ENCODE data around the gene EML1. TPM values are rescaled to one million over a fixed set of nuclear protein-coding genes. Genes with fewer than 3 reads are reported as not detected.

The EML1 gene
- total RNA-seq, 2 donors from 2014 or later, result 23.6 to 34.6 TPM

DNA sequence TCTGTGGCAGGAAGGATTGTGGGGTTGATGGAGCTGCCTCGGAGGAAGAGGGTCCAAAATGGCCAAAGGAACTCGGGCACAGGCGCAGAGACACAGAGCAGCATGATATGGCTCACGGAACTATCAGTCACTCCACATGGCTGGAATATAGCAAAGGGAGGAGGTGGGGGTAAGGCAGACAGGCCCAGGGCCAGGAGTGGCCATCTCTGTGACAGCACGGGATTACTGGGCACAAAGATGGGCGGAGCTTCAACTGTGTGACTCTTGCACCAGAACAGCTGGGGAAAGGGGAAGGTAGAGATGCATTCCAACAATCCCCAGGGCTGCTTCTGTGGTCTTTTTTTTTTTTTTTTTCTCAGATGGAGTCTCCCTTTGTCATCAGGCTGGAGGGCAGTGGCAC is 24.8 kb upstream of the EML1 start:
- DNase-seq (no peak), ATAC-seq (no peak)
- 86 to 87% methylated on average over 6 of the region's 6 CpGs for WGBS, 2 donors
- intact Hi-C loops (cut with DNase I), result no loop called here
- no peaks in the 10 kb centered on the region for H3K27me3 ChIP-seq
- peaks cover 21% of the 10 kb centered on the region for H3K4me1 ChIP-seq
- H3K9me3 ChIP-seq, result no peaks in the 10 kb centered on the region
- no peaks in the 10 kb centered on the region for H3K36me3 ChIP-seq (replicated peaks in 1 of 2; ENCODE audit: insufficient read depth in 1 of 2, low read depth in 2 of 2)
- H3K27ac ChIP-seq, result no peak overlapping the region
- no peak overlapping the region for H3K4me3 ChIP-seq
- no peak for TF ChIP-seq POLR2A (IDR thresholded peaks at IDR 0.05)
- TF ChIP-seq, protein P1, sequence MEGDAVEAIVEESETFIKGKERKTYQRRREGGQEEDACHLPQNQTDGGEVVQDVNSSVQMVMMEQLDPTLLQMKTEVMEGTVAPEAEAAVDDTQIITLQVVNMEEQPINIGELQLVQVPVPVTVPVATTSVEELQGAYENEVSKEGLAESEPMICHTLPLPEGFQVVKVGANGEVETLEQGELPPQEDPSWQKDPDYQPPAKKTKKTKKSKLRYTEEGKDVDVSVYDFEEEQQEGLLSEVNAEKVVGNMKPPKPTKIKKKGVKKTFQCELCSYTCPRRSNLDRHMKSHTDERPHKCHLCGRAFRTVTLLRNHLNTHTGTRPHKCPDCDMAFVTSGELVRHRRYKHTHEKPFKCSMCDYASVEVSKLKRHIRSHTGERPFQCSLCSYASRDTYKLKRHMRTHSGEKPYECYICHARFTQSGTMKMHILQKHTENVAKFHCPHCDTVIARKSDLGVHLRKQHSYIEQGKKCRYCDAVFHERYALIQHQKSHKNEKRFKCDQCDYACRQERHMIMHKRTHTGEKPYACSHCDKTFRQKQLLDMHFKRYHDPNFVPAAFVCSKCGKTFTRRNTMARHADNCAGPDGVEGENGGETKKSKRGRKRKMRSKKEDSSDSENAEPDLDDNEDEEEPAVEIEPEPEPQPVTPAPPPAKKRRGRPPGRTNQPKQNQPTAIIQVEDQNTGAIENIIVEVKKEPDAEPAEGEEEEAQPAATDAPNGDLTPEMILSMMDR (IDR thresholded peaks at IDR 0.05), result no peak

DNA sequence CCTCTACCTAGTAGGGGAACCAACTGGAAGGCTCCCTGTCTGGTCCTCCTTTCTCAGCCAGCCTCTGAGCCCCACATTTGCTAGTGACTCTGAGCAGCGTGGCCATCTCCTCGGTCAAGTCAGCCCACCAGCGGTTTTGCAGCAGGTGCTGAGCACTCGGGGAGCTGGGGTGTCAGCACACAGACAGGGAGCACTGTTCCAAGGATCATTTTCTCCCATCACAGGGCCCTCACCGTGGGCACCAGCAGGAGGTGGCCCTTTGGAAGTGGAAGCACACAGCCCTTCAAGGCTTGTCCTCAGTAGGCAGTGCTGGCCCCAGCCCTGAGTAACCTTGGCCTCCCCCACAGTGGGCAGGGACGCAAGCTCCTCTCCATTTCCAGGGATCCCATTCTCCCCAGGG is 24.1 kb upstream of the EML1 start:
- no peak overlapping the region for H3K4me3 ChIP-seq
- intact Hi-C loops (cut with DNase I), result no loop called here
- no peak for DNase-seq
- no peaks in the 10 kb centered on the region for H3K27me3 ChIP-seq
- H3K9me3 ChIP-seq, result no peaks in the 10 kb centered on the region
- no peak for ATAC-seq
- WGBS, 2 donors, result 92 to 100% methylated on average over 1 to 6 of the region's 6 CpGs
- no peaks in the 10 kb centered on the region for H3K36me3 ChIP-seq (replicated peaks in 1 of 2; ENCODE audit: insufficient read depth in 1 of 2, low read depth in 2 of 2)
- H3K4me1 ChIP-seq, result peaks cover 19% of the 10 kb centered on the region
- no peak overlapping the region for H3K27ac ChIP-seq
- TF ChIP-seq, protein P1 (IDR thresholded peaks at IDR 0.05), result no peak
- TF ChIP-seq POLR2A (IDR thresholded peaks at IDR 0.05), result no peak

DNA sequence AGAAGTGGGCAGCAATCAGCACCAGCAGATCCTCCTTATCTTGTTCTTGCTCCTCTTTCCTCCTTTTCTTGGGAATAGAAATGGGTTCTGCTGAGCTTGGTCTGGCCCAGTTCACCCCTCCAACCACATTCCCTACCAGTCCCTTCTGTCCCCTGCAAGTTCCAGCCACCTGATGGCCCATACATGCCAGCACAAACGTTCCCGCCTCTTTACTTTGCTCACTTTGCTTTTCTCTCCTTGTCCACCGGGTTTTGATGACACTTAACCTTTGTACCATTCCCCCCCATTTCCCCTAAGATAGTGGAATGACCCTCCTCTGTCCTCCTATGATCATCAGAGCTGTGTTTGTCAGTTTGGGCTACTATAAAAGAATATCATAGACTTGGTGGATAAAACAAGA is 23.4 kb upstream of the EML1 start:
- intact Hi-C loops (cut with DNase I), result no loop called here
- TF ChIP-seq POLR2A (IDR thresholded peaks at IDR 0.05), result no peak
- TF ChIP-seq, protein P1 (IDR thresholded peaks at IDR 0.05), result no peak
- H3K4me1 ChIP-seq, result peaks cover 15% of the 10 kb centered on the region

DNA sequence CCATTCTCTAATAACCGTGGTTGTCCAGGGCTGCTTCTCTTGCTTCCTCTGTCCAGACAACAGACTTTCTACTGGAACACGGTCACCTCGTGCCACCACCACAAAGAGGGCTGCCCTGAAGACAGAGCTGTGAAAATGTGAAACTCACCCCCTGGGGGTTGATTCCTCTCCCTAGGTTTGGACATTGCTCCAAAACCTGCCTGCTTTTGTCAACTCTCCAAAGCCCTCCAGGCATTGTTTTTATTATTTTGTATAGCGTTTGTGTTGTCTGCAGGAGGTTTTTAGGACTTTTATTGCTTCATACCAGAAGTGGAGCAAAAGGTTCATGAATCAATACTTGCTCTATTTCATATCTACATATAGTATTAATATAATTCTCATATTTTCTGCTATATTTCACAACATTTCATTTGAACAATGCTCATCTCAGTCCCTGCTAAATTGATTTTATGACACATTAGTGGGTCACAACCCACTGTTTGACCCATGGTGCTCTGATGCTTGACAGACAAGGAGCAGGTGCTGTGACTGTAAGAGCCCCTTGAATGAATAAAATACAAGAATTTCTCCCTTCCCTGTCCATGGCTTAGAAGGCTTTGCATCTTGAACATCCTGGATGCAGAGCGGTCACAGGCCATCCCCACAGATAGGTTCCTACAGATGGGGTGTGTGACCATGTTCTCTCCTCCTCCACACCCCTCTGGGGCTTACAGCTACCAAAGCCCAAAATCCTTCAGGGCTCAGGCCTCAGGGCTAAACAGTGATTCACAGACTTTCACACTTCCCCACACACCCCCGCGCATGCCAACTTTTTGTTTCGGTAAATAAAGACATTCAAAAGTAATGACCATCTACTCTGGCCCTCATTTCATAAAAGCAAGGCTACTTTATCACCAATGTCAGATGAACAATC is 20.6 kb upstream of the EML1 start:
- ATAC-seq, result no peak

More for the DNA sequence above, 23.4 kb upstream of the EML1 start:
- H3K27ac ChIP-seq, result no peak overlapping the region
- ATAC-seq (no peak), DNase-seq (no peak)
- H3K36me3 ChIP-seq (replicated peaks in 1 of 2; ENCODE audit: insufficient read depth in 1 of 2, low read depth in 2 of 2), result no peaks in the 10 kb centered on the region
- WGBS, 2 donors, result 66 to 92% methylated on average over 3 of the region's 3 CpGs
- no peaks in the 10 kb centered on the region for H3K9me3 ChIP-seq
- no peaks in the 10 kb centered on the region for H3K27me3 ChIP-seq
- no peak overlapping the region for H3K4me3 ChIP-seq

More for the DNA sequence above, 20.6 kb upstream of the EML1 start:
- no peak for DNase-seq
- Histone ChIP-seq H3K36me3 (replicated peaks in 1 of 2; ENCODE audit: insufficient read depth in 1 of 2, low read depth in 2 of 2) (no peaks in the 10 kb centered on the region), H3K27me3 (no peaks in the 10 kb centered on the region), H3K4me3 (no peak overlapping the region), H3K9me3 (no peaks in the 10 kb centered on the region), H3K27ac (peak overlapping the region in 2 of 4 donors; percentile 0 to 36), H3K4me1 (no peaks in the 10 kb centered on the region)
- intact Hi-C loops (cut with DNase I), result no loop called here
- TF ChIP-seq POLR2A (IDR thresholded peaks at IDR 0.05), result no peak
- TF ChIP-seq, protein P1 (IDR thresholded peaks at IDR 0.05), result no peak
- WGBS, 2 donors, result 65 to 66% methylated on average over 8 of the region's 8 CpGs

Measured in body of pancreas (tissue), 4 donors.